Endometrium (tissue), 2 donors: ENCODE measurements around the gene BGLAP.

ENCODE experiments used
- FAIRE-seq: peaks from 2 replicates; lab custom pipeline; 2012; peaks lifted over from hg19 to GRCh38; lab: Jason Lieb, UNC
- donor health status: control.
- donor health status: control.

BGLAP gene

DNA sequence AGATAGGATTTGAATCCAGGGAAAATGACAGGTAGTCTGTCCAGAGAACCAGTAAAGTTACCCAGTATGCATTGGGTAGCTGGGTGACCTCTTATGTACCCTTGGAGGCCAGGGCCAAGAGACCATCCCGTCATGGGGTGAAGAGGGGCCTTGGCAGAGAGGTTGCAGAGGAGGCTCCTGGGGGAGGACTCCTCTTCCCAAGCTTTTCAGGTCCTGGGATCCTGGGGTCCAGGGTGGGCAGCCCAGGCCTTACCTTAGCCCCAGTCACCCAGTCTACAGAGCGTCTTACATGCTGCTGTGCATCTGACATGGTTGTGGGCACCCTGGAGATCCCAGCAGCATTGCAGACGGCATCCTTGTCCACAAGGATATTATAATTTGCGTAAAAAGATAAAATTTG lies 15.2 kb upstream of the BGLAP start:
- FAIRE-seq = no peak

DNA sequence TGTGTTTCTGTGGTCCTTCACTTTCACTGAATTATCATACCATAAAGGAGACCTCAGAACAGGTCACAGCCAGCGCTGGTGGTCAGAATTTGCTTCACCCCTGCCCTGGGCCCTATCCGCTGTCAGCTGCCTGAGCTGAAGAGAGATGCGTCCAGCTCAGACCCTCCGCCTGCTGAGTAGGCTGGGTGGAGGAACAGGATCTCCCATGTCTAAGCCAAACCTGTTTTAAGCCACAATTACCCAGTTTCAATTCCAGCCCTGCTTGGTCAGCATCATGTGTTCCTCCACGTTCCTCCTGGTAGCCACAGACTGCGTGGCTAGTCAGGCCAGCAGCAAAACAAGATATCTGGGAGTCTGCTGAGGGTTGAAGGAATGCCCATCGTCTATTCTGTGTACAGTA lies 13.5 kb upstream of the BGLAP start:
- FAIRE-seq = no peak

DNA sequence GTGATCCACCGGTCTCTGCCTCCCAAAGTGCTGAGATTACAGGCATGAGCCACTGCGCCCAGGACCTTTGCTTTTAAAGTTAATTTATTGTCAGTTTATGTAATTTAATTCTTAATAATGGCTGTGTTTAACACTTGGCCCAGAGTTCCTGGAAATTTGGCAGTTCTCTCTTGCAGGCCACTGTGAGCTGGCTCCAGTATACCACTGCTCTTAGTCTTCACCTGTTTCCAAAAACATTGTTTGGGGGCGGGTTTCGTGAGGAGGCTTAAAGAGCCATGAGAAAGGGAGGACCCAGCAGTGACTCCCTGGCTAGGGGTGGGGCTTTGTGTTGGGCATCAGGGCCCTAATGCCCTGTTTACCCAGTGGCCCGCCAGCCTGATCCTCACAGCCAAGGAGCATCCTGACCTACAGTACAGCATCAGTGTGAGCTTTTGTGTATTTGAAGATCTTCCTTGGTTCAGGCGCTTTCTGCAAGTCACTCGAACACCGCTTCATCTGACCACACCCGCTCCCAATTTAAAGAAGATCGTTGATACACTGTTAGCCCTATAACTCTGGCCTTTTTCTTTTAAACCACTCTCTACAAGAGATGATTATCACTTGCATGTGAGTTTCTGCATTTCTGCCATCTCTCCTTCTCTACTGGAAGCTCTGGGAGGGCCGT lies 12.0 kb upstream of the BGLAP start:
- FAIRE-seq = no peak

DNA sequence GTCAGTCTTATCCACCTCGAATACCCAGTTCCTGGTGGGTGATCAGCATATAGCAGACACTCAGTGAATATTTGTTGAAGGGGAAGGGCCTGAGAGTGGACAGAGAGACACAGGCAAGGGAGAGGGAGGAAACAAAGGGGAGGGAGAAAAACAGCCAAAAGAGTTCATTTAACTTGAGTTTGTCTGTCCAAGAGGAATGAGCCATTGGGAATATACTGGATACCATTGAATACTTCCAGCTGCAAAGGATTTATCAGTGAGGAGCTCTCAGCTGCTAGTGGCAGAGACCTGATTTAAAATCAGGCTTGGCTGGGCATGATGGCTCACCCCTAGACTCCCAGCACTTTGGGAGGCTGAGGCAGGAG lies 11.5 kb upstream of the BGLAP start:
- no peak for FAIRE-seq

DNA sequence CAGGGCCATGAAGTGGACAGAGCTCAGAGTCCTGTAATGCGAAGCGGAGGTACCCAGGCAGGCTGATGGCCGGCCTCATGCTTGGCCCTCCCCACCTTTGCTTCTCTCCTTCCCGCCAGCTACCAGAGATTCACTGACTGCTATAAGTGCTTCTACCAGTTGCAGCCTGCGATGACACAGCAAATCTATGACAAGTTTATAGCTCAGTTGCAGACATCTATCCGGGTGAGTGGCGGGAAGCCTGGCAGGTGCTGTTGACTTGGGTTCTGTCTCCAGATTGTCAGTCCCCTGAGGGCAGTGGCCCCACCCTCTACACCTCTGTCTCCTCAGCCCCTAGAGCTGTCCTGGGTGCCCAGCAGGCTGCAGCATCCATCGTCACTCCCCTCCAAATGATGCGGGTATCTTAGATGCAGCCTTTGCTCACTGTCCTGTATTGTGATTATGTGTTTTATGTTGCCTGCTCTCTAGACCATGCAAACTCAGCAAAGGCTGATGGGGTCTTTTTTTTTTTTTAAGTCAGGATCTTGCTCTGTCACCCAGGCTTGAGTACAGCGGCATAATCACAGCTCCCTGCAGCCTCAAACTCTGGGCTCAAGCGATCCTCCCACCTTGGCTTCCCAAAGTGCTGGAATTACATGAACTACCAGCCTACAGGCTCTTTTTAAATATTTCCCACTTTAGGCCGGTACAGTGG lies 9.6 kb upstream of the BGLAP start:
- FAIRE-seq = no peak

DNA sequence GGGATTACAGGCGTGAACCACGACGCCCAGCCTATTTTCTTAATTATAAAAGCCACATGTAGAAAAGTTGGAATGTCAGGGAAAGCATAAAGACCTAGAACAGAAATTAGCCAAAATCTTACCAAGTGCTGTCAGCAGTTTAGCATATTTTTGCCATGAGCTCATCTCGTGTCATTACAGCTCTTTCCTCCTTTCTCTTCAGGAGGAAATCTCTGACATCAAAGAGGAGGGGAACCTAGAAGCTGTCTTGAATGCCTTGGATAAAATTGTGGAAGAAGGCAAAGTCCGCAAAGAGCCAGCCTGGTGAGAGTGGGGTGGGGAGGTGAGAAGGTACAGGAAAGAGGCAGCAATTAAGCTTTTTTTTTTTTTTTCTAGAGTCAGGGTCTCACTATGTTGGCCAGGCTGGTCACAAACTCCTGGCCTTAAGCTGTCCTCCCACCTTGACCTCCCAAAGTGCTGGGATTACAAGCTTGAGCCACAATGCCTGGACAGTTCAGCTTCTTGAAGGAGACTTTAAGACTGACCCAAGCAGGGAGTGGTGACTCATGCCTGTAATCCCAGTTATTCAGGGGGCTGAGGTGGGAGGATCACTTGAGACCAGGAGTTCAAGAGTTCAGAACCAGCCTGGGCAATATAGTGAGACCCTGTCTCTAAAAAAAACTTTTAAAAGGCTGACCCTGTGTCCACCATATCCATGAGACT lies 8.4 kb upstream of the BGLAP start:
- FAIRE-seq = no peak

DNA sequence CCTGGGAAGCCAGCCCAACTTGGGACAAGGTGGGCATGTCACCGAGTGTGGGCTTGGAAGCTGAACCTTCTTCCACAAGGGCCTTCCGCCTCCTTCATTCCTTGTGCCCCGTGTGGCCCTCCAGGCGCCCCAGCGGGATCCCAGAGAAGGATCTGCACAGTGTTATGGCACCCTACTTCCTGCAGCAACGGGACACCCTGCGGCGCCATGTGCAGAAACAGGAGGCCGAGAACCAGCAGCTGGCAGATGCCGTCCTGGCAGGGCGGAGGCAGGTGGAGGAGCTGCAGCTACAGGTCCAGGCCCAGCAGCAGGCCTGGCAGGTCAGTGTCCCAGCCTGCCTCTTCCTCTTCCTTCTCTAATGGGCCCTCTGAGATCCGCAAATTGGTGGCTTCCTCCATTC lies 5.8 kb upstream of the BGLAP start:
- no peak for FAIRE-seq

DNA sequence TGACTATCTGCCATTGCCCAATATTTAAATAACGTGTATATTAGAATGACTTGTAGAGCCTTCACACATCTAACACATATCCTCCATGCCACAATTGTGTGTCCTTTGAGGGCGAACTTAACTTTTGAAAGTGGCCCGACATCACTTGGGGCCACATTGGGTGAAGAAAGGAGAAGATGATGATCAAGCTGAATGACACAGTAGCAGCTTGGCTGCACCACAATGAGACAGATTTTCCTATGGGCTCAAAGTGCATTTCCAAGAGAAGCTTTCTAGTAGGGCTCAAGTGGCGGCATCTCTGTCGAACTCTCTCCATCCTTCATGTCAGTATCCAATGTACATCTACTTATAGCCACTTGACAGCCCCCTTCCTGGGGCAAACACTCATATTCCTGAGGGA lies 3.7 kb upstream of the BGLAP start:
- FAIRE-seq = no peak

DNA sequence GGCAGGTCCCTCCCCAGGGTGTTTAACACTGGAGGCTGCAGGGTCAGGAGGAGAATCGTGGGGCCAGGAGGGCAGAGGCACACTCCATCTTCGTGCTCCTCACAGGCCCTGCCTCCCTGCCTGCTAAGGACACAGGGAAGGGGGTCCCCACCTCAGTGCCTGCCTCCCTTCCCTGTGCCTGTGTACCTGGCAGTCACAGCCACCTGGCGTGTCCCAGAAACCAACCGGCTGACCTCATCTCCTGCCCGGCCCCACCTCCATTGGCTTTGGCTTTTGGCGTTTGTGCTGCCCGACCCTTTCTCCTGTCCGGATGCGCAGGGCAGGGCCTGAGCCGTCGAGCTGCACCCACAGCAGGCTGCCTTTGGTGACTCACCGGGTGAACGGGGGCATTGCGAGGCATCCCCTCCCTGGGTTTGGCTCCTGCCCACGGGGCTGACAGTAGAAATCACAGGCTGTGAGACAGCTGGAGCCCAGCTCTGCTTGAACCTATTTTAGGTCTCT lies 623 bp upstream of the BGLAP start:
- no peak for FAIRE-seq

DNA sequence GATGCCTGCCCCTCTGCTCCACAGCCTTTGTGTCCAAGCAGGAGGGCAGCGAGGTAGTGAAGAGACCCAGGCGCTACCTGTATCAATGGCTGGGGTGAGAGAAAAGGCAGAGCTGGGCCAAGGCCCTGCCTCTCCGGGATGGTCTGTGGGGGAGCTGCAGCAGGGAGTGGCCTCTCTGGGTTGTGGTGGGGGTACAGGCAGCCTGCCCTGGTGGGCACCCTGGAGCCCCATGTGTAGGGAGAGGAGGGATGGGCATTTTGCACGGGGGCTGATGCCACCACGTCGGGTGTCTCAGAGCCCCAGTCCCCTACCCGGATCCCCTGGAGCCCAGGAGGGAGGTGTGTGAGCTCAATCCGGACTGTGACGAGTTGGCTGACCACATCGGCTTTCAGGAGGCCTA lies 754 bp downstream of the BGLAP start:
- FAIRE-seq = no peak

DNA sequence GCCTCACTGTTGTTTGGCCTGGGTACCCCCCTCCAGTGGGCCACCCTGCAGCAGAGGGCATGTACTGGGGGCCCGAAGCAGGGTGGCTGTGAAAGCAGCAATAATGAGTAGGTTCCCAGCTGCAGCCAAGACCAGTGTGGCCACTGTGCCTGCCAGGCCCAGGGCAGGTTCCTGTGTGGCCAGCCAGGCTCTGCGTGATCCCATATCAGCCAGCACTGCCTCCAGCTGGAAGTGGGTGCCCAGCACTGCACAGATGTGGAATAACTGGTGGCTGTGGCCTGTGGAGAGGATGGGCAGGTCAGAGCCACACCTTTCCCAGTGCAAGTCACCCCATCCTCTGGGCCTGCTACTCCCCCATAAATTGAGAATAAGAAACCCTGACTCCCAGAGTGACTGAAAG lies 2.1 kb downstream of the BGLAP start:
- FAIRE-seq = no peak

DNA sequence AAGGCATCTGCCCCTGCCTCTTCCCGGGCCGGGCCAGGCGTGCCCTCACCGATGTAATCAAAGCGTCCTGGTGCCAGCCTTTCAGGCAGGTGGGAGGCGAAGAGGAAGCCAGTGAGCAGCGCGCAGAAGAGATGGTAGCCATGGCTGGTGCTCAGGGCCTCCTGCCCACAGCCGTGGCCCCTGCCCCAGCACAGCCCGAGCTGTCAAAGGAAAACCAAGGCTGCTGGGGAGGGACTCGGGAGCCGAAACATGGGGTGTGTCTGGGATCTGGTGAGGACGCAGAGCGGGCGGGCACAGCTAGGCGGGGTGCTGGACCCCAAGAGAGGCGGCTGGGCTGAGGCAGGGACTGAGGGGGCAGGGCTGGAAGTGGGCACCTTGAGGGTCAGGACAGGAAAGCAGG lies 2.7 kb downstream of the BGLAP start:
- no peak for FAIRE-seq

DNA sequence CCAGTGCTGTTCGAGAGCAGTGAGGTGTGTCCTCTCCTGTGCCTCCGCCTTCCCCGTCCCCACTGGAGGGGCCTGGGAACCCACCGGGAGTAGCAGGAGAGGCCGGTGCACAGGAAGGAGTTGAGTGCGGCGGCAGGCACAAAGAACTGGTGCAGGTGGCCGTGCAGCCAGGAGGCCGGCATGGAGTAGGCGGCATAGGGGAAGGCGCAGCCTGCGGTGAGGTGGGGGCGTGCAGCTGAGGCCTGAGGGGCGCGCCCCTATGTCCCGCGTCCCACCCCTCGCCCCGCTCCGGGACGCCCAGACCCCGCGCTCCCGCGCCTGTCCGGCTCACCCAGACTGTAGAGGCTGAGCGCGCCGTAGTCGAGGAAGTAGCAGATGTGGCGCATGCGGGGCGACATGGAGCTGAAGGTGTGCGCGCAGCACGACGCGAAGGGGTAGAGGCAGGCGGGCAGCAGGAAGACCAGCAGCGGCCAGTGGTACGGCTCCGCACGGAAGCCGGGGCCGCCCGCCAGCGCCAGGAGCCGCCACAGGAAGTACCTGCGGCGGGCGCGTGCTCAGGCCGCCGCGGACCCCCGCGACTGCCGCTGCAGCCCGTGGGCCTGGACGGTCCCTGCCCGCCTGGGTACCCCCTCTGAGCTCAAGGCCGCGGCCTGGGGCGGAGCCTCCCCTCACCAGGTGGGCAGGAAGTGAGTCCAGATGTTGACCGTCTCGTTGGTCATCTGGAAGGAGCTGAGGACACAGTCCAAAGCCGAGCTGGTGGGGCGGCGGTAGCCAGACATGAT lies 3.7 kb downstream of the BGLAP start:
- FAIRE-seq = no peak

DNA sequence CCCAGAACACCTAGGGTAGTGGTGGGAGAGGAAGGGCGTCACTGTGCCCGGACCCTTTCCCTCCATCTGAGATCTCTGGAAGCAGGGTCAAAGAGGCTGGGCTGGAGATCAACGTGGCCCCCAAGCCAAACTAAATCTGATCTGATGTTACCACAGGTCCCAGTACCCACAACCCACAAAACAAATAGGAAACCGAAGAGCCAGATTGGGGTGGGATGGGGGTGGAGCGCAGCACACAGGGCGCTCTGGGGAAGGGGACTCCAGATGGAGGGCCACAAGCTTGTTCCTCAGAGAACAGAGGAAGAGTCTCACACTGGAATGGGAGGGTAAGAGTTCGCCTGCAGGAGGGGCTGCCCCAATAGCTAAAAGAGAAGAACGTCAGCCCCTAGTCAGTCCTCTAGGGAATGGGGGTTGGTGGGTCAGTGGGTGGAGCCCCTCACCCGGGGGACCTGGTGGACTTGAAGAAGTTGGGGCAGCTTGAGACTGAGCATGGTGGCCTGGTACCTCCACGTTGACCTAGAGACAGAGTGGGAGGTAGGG lies 4.3 kb downstream of the BGLAP start:
- FAIRE-seq = no peak

DNA sequence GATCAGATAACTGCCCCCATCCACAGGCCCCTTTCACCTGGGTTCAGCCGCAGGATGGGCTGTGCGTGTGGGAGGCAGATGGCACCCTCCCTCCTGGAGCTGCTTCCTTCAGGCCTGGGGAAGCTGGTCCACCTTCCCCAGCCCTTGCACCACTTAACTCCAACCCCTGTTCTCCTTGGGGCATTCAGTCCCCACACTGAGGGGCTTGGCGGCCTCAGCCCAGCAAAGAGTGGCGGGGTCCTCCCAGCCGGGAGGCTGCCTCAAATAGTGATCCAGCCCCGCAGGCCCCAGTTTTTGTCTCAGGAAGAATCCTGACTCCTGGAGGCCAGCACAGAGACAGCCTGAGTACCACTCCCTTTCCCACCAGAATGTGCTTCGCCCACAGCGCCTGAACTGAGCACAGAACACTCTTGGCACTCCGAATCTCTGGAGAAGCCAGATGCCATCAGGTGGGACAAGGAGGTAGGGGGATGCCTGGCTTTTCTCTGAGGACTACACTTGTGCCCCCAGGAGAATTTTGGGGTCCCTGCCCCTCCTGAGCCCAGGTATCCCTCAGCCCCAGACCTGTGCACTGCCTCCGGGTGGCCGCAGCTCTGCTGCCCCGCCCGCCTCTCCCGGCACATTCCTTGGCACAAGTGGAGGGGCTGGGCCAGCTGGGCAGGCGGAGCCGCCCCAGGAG lies 4.9 kb downstream of the BGLAP start:
- no peak for FAIRE-seq

DNA sequence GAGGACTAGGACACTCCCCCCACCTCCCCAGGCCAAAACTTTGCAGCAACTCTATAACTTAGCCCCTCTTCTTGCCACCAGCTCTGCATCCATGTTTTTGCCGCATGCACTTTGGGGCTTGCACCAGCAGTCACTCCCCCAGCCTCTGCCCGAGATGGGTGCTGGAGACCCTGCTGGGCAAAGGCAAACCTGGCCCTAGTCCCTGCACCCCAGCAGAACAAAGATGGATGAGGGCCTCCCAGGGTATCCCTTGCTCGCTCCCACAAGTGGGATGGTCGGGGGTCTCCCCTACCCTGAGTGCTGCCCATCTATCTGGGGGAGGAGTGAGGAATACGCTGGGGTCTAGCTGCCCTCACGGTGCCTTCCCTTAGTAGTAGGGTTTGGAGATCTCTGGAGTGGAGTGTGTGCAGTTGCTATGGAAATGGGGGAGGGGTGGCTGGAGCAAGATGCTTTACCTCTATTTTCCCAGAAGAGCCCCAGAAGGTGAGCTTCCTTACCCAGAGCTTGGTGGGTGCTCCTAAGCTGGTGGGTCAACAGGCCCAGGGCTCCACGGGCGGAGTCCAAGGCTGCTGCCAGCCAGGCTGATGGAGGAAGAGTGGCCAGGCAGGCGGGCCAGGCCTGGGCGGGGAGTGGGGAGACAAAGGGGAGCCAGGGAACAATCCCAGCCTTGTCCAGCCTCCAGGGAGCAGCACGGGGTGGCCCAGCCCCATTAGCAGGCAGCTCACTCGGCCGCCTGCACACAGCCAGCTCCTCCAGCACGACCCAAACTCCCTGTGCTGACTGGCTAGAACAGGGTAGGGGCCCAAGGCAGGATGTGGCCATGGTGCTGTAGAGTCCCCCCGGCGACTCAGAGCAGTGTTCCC lies 5.7 kb downstream of the BGLAP start, which contains the start of gene PAQR6:
Gene PAQR6 (minus strand): TSS at position 597 of the 863 bp plus-strand sequence. CDS start 1,325 bp downstream, outside the sequence.
- no peak for FAIRE-seq

DNA sequence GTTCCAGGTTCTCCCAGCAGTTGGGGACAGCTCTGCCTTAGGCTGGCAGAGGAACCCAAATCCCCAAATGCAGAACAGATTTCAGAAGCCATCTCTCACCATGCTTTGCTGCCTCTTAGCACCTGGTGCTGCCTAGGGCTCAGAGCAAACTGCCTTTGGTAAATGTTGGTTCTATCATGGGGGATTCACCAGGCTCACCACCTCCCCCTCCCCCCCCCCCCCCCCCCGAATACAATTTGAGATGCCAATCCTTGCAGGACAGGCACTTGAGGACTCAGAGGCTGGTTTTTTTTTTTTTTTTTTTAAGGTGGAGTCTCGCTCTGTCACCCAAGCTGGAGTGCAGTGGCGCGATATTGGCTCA lies 6.3 kb downstream of the BGLAP start:
- FAIRE-seq = no peak

DNA sequence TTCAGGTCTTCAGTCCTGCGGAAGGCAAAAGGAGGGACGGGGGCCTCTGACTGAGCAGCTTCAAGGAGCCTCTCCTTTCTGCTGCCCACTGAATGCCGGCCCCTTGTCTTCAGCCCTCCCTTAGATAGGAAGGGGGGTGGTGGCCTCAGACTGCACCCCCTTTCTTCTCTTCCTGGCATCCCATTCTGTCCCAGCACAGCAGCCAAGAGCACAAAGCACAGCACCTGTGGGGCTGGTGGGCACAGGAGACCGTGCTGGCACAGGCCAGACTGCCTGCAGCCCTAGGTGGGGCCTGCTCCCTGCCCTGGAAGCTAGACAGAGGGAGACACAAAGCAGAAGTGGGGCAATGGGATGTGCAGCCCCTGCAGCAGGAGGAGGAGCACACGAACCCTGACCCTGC lies 7.6 kb downstream of the BGLAP start:
- FAIRE-seq = no peak

DNA sequence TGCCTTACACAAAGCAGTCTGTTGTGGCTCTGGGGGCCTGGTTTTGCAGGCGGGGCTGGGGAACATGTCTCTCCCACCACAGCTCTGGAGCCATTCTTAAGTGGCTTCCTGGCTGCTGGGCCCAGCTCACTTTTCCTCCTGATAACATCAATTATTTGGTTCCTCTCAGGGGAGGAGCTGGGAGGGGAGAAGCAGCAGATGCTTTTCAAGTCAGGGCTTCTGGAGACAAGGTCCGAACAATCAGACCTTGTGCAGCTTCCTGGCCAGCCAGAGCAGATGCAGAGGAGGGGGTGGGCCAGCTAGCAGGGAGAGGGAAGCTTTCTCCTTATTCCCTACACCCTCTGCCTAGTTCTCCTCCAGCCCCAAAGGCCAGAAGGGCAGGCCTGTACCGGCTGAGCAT lies 9.5 kb downstream of the BGLAP start:
- FAIRE-seq = no peak

DNA sequence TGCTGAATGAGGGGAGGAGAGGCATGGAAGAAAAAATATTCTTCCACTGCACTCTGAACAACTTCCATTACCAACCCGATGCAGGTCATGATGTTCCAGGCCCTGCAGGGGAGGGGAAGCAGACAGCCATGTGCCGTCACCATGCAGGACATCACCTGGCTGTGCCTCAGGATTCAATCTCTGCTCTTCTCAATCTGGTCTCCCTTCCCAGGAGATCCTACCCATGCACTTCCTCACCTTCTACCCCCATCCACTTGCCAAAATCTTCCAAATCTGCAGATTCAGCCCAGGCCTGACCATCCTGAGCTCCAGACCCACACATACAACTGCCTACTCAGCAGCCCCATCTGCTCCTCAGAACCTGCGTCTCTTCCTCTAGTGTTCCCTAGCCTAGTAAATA lies 11.7 kb downstream of the BGLAP start:
- no peak for FAIRE-seq

DNA sequence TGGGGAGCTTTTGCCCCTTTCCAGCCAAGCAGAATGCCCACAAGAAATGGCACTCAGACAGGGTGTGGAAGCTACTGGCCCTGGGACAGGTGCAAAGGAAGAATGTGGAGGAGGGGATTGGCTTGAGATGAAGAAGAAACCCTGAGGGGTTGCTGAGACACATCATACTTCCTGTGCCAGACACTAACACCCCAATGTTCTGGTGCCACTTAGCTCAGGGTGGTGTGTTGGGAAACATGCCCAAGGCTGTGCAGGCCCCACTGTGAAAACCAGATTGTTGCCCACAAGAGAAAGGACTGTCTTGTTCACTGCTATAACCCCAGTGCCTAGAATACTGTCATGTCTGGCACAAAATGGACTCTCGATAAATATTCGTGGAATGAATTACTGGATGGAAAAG lies 15.7 kb downstream of the BGLAP start:
- FAIRE-seq = no peak
